ENCODE data around the gene CLASP2.

The CLASP2 gene

GRCh38 chr3:33644582-33644981, 73.5 kb downstream of the CLASP2 start:
- H3K4me3 ChIP-seq (ENCODE audit: low read length in 2 of 2), result no peak overlapping the region
- no peak overlapping the region for H3K9ac ChIP-seq (ENCODE audit: low read depth in 1 of 2, low read length in 2 of 2)
- H3K27ac ChIP-seq (ENCODE audit: low read depth in 2 of 2, low read length in 2 of 2), result no peak overlapping the region
- no peaks in the 10 kb centered on the region for H3K4me1 ChIP-seq (ENCODE audit: control insufficient read depth in 2 of 2, insufficient read depth in 2 of 2, low read length in 2 of 2)
- peaks cover 0 to 3% of the 10 kb centered on the region in 2 donors for H3K36me3 ChIP-seq (ENCODE audit: control insufficient read depth in 2 of 2, insufficient read depth in 2 of 2, low read length in 2 of 2)
- no peaks in the 10 kb centered on the region for H3K9me3 ChIP-seq (ENCODE audit: control insufficient read depth in 2 of 2, low read length in 2 of 2)
- no peaks in the 10 kb centered on the region for H3K27me3 ChIP-seq (ENCODE audit: control insufficient read depth in 2 of 2, insufficient read depth in 2 of 2, low read length in 2 of 2)

- no peaks in the 10 kb centered on the region for H3K9me3 ChIP-seq (ENCODE audit: control insufficient read depth in 2 of 2, low read length in 2 of 2)
- H3K4me1 ChIP-seq (ENCODE audit: control insufficient read depth in 2 of 2, insufficient read depth in 2 of 2, low read length in 2 of 2), result no peaks in the 10 kb centered on the region
- H3K9ac ChIP-seq (ENCODE audit: low read depth in 1 of 2, low read length in 2 of 2), result no peak overlapping the region
- no peaks in the 10 kb centered on the region for H3K27me3 ChIP-seq (ENCODE audit: control insufficient read depth in 2 of 2, insufficient read depth in 2 of 2, low read length in 2 of 2)
- H3K27ac ChIP-seq (ENCODE audit: low read depth in 2 of 2, low read length in 2 of 2), result no peak overlapping the region
- peaks cover 2 to 3% of the 10 kb centered on the region in 2 donors for H3K36me3 ChIP-seq (ENCODE audit: control insufficient read depth in 2 of 2, insufficient read depth in 2 of 2, low read length in 2 of 2)
- H3K4me3 ChIP-seq (ENCODE audit: low read length in 2 of 2), result no peak overlapping the region
Measured at GRCh38 chr3:33642806-33643205, 75.2 kb downstream of the CLASP2 start.

GRCh38 chr3:33639889-33640288, 78.2 kb downstream of the CLASP2 start:
- Histone ChIP-seq H3K9me3 (ENCODE audit: control insufficient read depth in 2 of 2, low read length in 2 of 2) (no peaks in the 10 kb centered on the region), H3K9ac (ENCODE audit: low read depth in 1 of 2, low read length in 2 of 2) (no peak overlapping the region), H3K27ac (ENCODE audit: low read depth in 2 of 2, low read length in 2 of 2) (no peak overlapping the region), H3K4me1 (ENCODE audit: control insufficient read depth in 2 of 2, insufficient read depth in 2 of 2, low read length in 2 of 2) (no peaks in the 10 kb centered on the region), H3K27me3 (ENCODE audit: control insufficient read depth in 2 of 2, insufficient read depth in 2 of 2, low read length in 2 of 2) (no peaks in the 10 kb centered on the region), H3K36me3 (ENCODE audit: control insufficient read depth in 2 of 2, insufficient read depth in 2 of 2, low read length in 2 of 2) (peaks cover 2 to 3% of the 10 kb centered on the region in 2 donors), H3K4me3 (ENCODE audit: low read length in 2 of 2) (no peak overlapping the region)

GRCh38 chr3:33637482-33637881, 80.6 kb downstream of the CLASP2 start:
- Histone ChIP-seq H3K9ac (ENCODE audit: low read depth in 1 of 2, low read length in 2 of 2) (no peak overlapping the region), H3K27me3 (ENCODE audit: control insufficient read depth in 2 of 2, insufficient read depth in 2 of 2, low read length in 2 of 2) (no peaks in the 10 kb centered on the region), H3K9me3 (ENCODE audit: control insufficient read depth in 2 of 2, low read length in 2 of 2) (no peaks in the 10 kb centered on the region), H3K4me3 (ENCODE audit: low read length in 2 of 2) (no peak overlapping the region), H3K36me3 (ENCODE audit: control insufficient read depth in 2 of 2, insufficient read depth in 2 of 2, low read length in 2 of 2) (peaks cover 2 to 3% of the 10 kb centered on the region in 2 donors), H3K4me1 (ENCODE audit: control insufficient read depth in 2 of 2, insufficient read depth in 2 of 2, low read length in 2 of 2) (no peaks in the 10 kb centered on the region), H3K27ac (ENCODE audit: low read depth in 2 of 2, low read length in 2 of 2) (no peak overlapping the region)

GRCh38 chr3:33636125-33636850, 81.8 kb downstream of the CLASP2 start:
- Histone ChIP-seq H3K36me3 (ENCODE audit: control insufficient read depth in 2 of 2, insufficient read depth in 2 of 2, low read length in 2 of 2) (peaks cover 2 to 3% of the 10 kb centered on the region in 2 donors), H3K9me3 (ENCODE audit: control insufficient read depth in 2 of 2, low read length in 2 of 2) (no peaks in the 10 kb centered on the region), H3K27ac (ENCODE audit: low read depth in 2 of 2, low read length in 2 of 2) (no peak overlapping the region), H3K27me3 (ENCODE audit: control insufficient read depth in 2 of 2, insufficient read depth in 2 of 2, low read length in 2 of 2) (no peaks in the 10 kb centered on the region), H3K9ac (ENCODE audit: low read depth in 1 of 2, low read length in 2 of 2) (no peak overlapping the region), H3K4me3 (ENCODE audit: low read length in 2 of 2) (no peak overlapping the region), H3K4me1 (ENCODE audit: control insufficient read depth in 2 of 2, insufficient read depth in 2 of 2, low read length in 2 of 2) (no peaks in the 10 kb centered on the region)

GRCh38 chr3:33634262-33634661, 83.8 kb downstream of the CLASP2 start:
- Histone ChIP-seq H3K4me1 (ENCODE audit: control insufficient read depth in 2 of 2, insufficient read depth in 2 of 2, low read length in 2 of 2) (no peaks in the 10 kb centered on the region), H3K27me3 (ENCODE audit: control insufficient read depth in 2 of 2, insufficient read depth in 2 of 2, low read length in 2 of 2) (no peaks in the 10 kb centered on the region), H3K4me3 (ENCODE audit: low read length in 2 of 2) (no peak overlapping the region), H3K9me3 (ENCODE audit: control insufficient read depth in 2 of 2, low read length in 2 of 2) (no peaks in the 10 kb centered on the region), H3K36me3 (ENCODE audit: control insufficient read depth in 2 of 2, insufficient read depth in 2 of 2, low read length in 2 of 2) (peaks cover 0 to 2% of the 10 kb centered on the region in 2 donors), H3K27ac (ENCODE audit: low read depth in 2 of 2, low read length in 2 of 2) (no peak overlapping the region), H3K9ac (ENCODE audit: low read depth in 1 of 2, low read length in 2 of 2) (no peak overlapping the region)

- H3K27ac ChIP-seq (ENCODE audit: low read depth in 2 of 2, low read length in 2 of 2), result no peak overlapping the region
- H3K9me3 ChIP-seq (ENCODE audit: control insufficient read depth in 2 of 2, low read length in 2 of 2), result no peaks in the 10 kb centered on the region
- H3K36me3 ChIP-seq (ENCODE audit: control insufficient read depth in 2 of 2, insufficient read depth in 2 of 2, low read length in 2 of 2), result peaks cover 0 to 9% of the 10 kb centered on the region in 2 donors
- no peak overlapping the region for H3K9ac ChIP-seq (ENCODE audit: low read depth in 1 of 2, low read length in 2 of 2)
- H3K4me3 ChIP-seq (ENCODE audit: low read length in 2 of 2), result no peak overlapping the region
- H3K4me1 ChIP-seq (ENCODE audit: control insufficient read depth in 2 of 2, insufficient read depth in 2 of 2, low read length in 2 of 2), result no peaks in the 10 kb centered on the region
- H3K27me3 ChIP-seq (ENCODE audit: control insufficient read depth in 2 of 2, insufficient read depth in 2 of 2, low read length in 2 of 2), result no peaks in the 10 kb centered on the region
Measured at GRCh38 chr3:33629219-33629618, 88.8 kb downstream of the CLASP2 start.

- no peak overlapping the region for H3K27ac ChIP-seq (ENCODE audit: low read depth in 2 of 2, low read length in 2 of 2)
- no peaks in the 10 kb centered on the region for H3K4me1 ChIP-seq (ENCODE audit: control insufficient read depth in 2 of 2, insufficient read depth in 2 of 2, low read length in 2 of 2)
- H3K4me3 ChIP-seq (ENCODE audit: low read length in 2 of 2), result no peak overlapping the region
- no peaks in the 10 kb centered on the region for H3K9me3 ChIP-seq (ENCODE audit: control insufficient read depth in 2 of 2, low read length in 2 of 2)
- H3K9ac ChIP-seq (ENCODE audit: low read depth in 1 of 2, low read length in 2 of 2), result no peak overlapping the region
- H3K36me3 ChIP-seq (ENCODE audit: control insufficient read depth in 2 of 2, insufficient read depth in 2 of 2, low read length in 2 of 2), result peaks cover 0 to 17% of the 10 kb centered on the region in 2 donors
- H3K27me3 ChIP-seq (ENCODE audit: control insufficient read depth in 2 of 2, insufficient read depth in 2 of 2, low read length in 2 of 2), result no peaks in the 10 kb centered on the region
Measured at GRCh38 chr3:33624756-33625155, 93.3 kb downstream of the CLASP2 start.

GRCh38 chr3:33613041-33613440, 105.0 kb downstream of the CLASP2 start:
- Histone ChIP-seq H3K9ac (ENCODE audit: low read depth in 1 of 2, low read length in 2 of 2) (no peak overlapping the region), H3K9me3 (ENCODE audit: control insufficient read depth in 2 of 2, low read length in 2 of 2) (no peaks in the 10 kb centered on the region), H3K4me1 (ENCODE audit: control insufficient read depth in 2 of 2, insufficient read depth in 2 of 2, low read length in 2 of 2) (no peaks in the 10 kb centered on the region), H3K36me3 (ENCODE audit: control insufficient read depth in 2 of 2, insufficient read depth in 2 of 2, low read length in 2 of 2) (peaks cover 0 to 6% of the 10 kb centered on the region in 2 donors), H3K4me3 (ENCODE audit: low read length in 2 of 2) (no peak overlapping the region), H3K27me3 (ENCODE audit: control insufficient read depth in 2 of 2, insufficient read depth in 2 of 2, low read length in 2 of 2) (no peaks in the 10 kb centered on the region), H3K27ac (ENCODE audit: low read depth in 2 of 2, low read length in 2 of 2) (no peak overlapping the region)

- no peaks in the 10 kb centered on the region for H3K4me1 ChIP-seq (ENCODE audit: control insufficient read depth in 2 of 2, insufficient read depth in 2 of 2, low read length in 2 of 2)
- H3K27ac ChIP-seq (ENCODE audit: low read depth in 2 of 2, low read length in 2 of 2), result no peak overlapping the region
- H3K36me3 ChIP-seq (ENCODE audit: control insufficient read depth in 2 of 2, insufficient read depth in 2 of 2, low read length in 2 of 2), result peaks cover 0 to 6% of the 10 kb centered on the region in 2 donors
- no peaks in the 10 kb centered on the region for H3K9me3 ChIP-seq (ENCODE audit: control insufficient read depth in 2 of 2, low read length in 2 of 2)
- H3K27me3 ChIP-seq (ENCODE audit: control insufficient read depth in 2 of 2, insufficient read depth in 2 of 2, low read length in 2 of 2), result no peaks in the 10 kb centered on the region
- no peak overlapping the region for H3K4me3 ChIP-seq (ENCODE audit: low read length in 2 of 2)
- no peak overlapping the region for H3K9ac ChIP-seq (ENCODE audit: low read depth in 1 of 2, low read length in 2 of 2)
Measured at GRCh38 chr3:33612607-33613006, 105.4 kb downstream of the CLASP2 start.
